HepG2 (cell line): Measurements from ENCODE around the gene RALB. TPM values are rescaled to one million over a fixed set of nuclear protein-coding genes. Genes with fewer than 3 reads are reported as not detected.

Experiments
- AHDC1 ChIP-seq: sonication (generic); formaldehyde crosslinking; IDR thresholded peaks from 2 replicates; pipeline ENCODE4 v1.5.1; 2020; ENCODE audit warnings: mild to moderate bottlenecking, missing genetic modification reagents, borderline replicate concordance
- ELF1 ChIP-seq: sonication (generic); formaldehyde crosslinking; IDR thresholded peaks from 2 replicates; pipeline ENCODE4 v1.4.0; 2020; ENCODE audit warnings: missing genetic modification reagents
- FOSL1 ChIP-seq: sonication (generic); formaldehyde crosslinking; IDR thresholded peaks from 2 replicates; pipeline ENCODE4 v1.9.0; 2021; ENCODE audit warnings: missing genetic modification reagents, borderline replicate concordance
- FOXC1 ChIP-seq: sonication (generic); formaldehyde crosslinking; IDR thresholded peaks from 2 replicates; pipeline ENCODE4 v1.8.0; 2022; ENCODE audit warnings: mild to moderate bottlenecking, missing genetic modification reagents, borderline replicate concordance
- FOXP1 ChIP-seq, 2 experiments: fragments of 450-650 bp in 1 of 2; IDR thresholded peaks; 2 replicates each; pipeline ENCODE4 v1.6.1; 2017 to 2018; ENCODE audit warnings: antibody characterized with exemption in 1 of 2
- HNF4G ChIP-seq, 2 experiments: sonication (generic) in 1 of 2; formaldehyde crosslinking in 1 of 2; IDR thresholded peaks; 2 replicates each; pipeline versions ENCODE4 v1.4.0 to v1.6.1; 2011 to 2020; ENCODE audit warnings: borderline replicate concordance in 2 of 2, low read depth in 2 of 2, mild to moderate bottlenecking in 2 of 2, low read length in 1 of 2, missing genetic modification reagents in 1 of 2, moderate library complexity in 1 of 2
- HNRNPL ChIP-seq: fragments of 200-400 bp; formaldehyde crosslinking; IDR thresholded peaks from 2 replicates; pipeline ENCODE4 v1.6.1; 2017; ENCODE audit warnings: mild to moderate bottlenecking, low read depth, low read length
- MTA3 ChIP-seq: sonication (generic); formaldehyde crosslinking; IDR thresholded peaks from 2 replicates; pipeline ENCODE4 v1.4.0; 2020; ENCODE audit warnings: missing genetic modification reagents
- MYC ChIP-seq: sonication (generic); formaldehyde crosslinking; IDR thresholded peaks from 2 replicates; pipeline ENCODE4 v1.9.0; 2021; ENCODE audit warnings: missing genetic modification reagents, borderline replicate concordance
- PHF5A ChIP-seq: IDR thresholded peaks from one replicate; pipeline ENCODE4 v1.6.1; 2018; ENCODE audit warnings: low read depth, missing genetic modification reagents; ENCODE audit not compliant: unreplicated experiment
- RELA ChIP-seq: sonication (generic); formaldehyde crosslinking; IDR thresholded peaks from 2 replicates; pipeline ENCODE4 v1.4.0; 2020; ENCODE audit warnings: missing genetic modification reagents
- SMARCC2 ChIP-seq: fragments of 450-650 bp; IDR thresholded peaks from 2 replicates; pipeline ENCODE4 v1.6.1; 2017; ENCODE audit warnings: antibody characterized with exemption, mild to moderate bottlenecking
- TAF1 ChIP-seq: sonication (generic); formaldehyde crosslinking; IDR thresholded peaks from 2 replicates; pipeline ENCODE4 v1.4.0; 2020; ENCODE audit warnings: missing genetic modification reagents
- ZFP1 ChIP-seq: IDR thresholded peaks from 2 replicates; pipeline ENCODE4 v1.6.1; 2016
- ZFX ChIP-seq: sonication (generic); formaldehyde crosslinking; IDR thresholded peaks from 2 replicates; pipeline ENCODE4 v1.4.0; 2020; ENCODE audit warnings: mild to moderate bottlenecking, low read depth, missing genetic modification reagents, moderate library complexity
- ZNF225 ChIP-seq: sonication (generic); formaldehyde crosslinking; IDR thresholded peaks from 2 replicates; pipeline ENCODE4 v1.4.0; 2020; ENCODE audit warnings: mild to moderate bottlenecking, missing genetic modification reagents
- ZNF235 ChIP-seq: sonication (generic); formaldehyde crosslinking; IDR thresholded peaks from 2 replicates; pipeline ENCODE4 v1.8.1; 2023; ENCODE audit warnings: mild to moderate bottlenecking, missing genetic modification reagents, borderline replicate concordance
- ZNF501 ChIP-seq: sonication (generic); formaldehyde crosslinking; IDR thresholded peaks from 2 replicates; pipeline ENCODE4 v1.5.1; 2020; ENCODE audit warnings: mild to moderate bottlenecking, moderate library complexity, missing genetic modification reagents
- ZNF644 ChIP-seq: IDR thresholded peaks from 2 replicates; pipeline ENCODE4 v1.6.1; 2016; ENCODE audit warnings: low read depth
- ZNF678 ChIP-seq: sonication (generic); formaldehyde crosslinking; IDR thresholded peaks from 2 replicates; pipeline ENCODE4 v1.4.0; 2020; ENCODE audit warnings: mild to moderate bottlenecking, missing genetic modification reagents
- polyA plus RNA-seq, 8 experiments: library from polyadenylated mRNA; depleted of rRNA in 3 of 8; stranded (reverse) in 7 of 8; unstranded in 1 of 8; fragments of >200 nt; fragmentation: Illumina TruSeq in 4 of 8; extraction: Trizol in 4 of 8; gene quantifications; 2 replicates each; pipeline versions ENCODE4 v1.2.1 to v1.2.3, GENCODE V29; 2011 to 2016; ENCODE audit warnings: low read depth in 4 of 8, missing spikeins in 1 of 8, mixed read lengths in 1 of 8; ENCODE audit not compliant: insufficient read depth in 1 of 8
- total RNA-seq, 5 experiments: library from RNA; depleted of rRNA; stranded (reverse); fragments of >200 nt; fragmentation: Illumina TruSeq; extraction: Trizol; gene quantifications; 2 replicates each; pipeline ENCODE4 v1.2.3, GENCODE V29; 2016; ENCODE audit warnings: low read depth in 1 of 5
- TF ChIP-seq, protein P1 (sequence below): sonication (generic); formaldehyde crosslinking; conservative IDR thresholded peaks from 2 replicates; pipeline ENCODE4 v1.8.1; 2023; ENCODE audit warnings: missing genetic modification reagents

The RALB gene
- total and polyA plus RNA-seq, 2 of the 13 experiments (the other 11 are each of a cell fraction or from before 2014, with no cell fraction given), result 37.8 to 43.2 TPM

- TF ChIP-seq HNF4G (IDR thresholded peaks at IDR 0.05; ENCODE audit: borderline replicate concordance, low read depth, low read length), result peak; percentile 78
- TF ChIP-seq HNF4G (CRISPR knock-in tag; IDR thresholded peaks at IDR 0.05; ENCODE audit: borderline replicate concordance, low read depth), result peak; percentile 79; the same call in 1 of the 2 replicates
- peak; percentile 68 for TF ChIP-seq MYC
- TF ChIP-seq, protein P1, sequence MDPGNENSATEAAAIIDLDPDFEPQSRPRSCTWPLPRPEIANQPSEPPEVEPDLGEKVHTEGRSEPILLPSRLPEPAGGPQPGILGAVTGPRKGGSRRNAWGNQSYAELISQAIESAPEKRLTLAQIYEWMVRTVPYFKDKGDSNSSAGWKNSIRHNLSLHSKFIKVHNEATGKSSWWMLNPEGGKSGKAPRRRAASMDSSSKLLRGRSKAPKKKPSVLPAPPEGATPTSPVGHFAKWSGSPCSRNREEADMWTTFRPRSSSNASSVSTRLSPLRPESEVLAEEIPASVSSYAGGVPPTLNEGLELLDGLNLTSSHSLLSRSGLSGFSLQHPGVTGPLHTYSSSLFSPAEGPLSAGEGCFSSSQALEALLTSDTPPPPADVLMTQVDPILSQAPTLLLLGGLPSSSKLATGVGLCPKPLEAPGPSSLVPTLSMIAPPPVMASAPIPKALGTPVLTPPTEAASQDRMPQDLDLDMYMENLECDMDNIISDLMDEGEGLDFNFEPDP (CRISPR knock-in tag), result no peak
- no peak for TF ChIP-seq RELA (CRISPR knock-in tag)
- peak; percentile 43; the same call in 1 of the 2 replicates for TF ChIP-seq AHDC1 (CRISPR knock-in tag)
- TF ChIP-seq PHF5A (CRISPR knock-in tag), result no peak
- TF ChIP-seq ZNF678, result 0 out of 2 replicates have a peak, but pooled peaks have one; percentile 10
- TF ChIP-seq HNRNPL, result peak; percentile 83
- peak; percentile 85; the same call in 1 of the 2 replicates for TF ChIP-seq ZNF235 (CRISPR knock-in tag)
- no peak for TF ChIP-seq MTA3
- TF ChIP-seq ZFP1 (CRISPR knock-in tag), result 0 out of 2 replicates have a peak, but pooled peaks have one; percentile 26
- no peak for TF ChIP-seq FOXP1 (IDR thresholded peaks at IDR 0.05)
- no peak for TF ChIP-seq FOXP1 (CRISPR knock-in tag; IDR thresholded peaks at IDR 0.05)
- TF ChIP-seq FOSL1, result peak; percentile 87
- 0 out of 2 replicates have a peak, but pooled peaks have one; percentile 2 for TF ChIP-seq SMARCC2
- TF ChIP-seq ZNF225 (CRISPR knock-in tag), result peak; percentile 44; the same call in 1 of the 2 replicates
- peak; percentile 46; the same call in 1 of the 2 replicates for TF ChIP-seq ZNF501 (CRISPR knock-in tag)
- peak; percentile 73; the same call in 1 of the 2 replicates for TF ChIP-seq ZNF644 (CRISPR knock-in tag)
- peak; percentile 43; the same call in 1 of the 2 replicates for TF ChIP-seq FOXC1 (CRISPR knock-in tag)
- peak; percentile 48 for TF ChIP-seq TAF1 (CRISPR knock-in tag)
- TF ChIP-seq ZFX (CRISPR knock-in tag), result no peak; the same call in 1 of the 2 replicates
- peak; percentile 55; the same call in 1 of the 2 replicates for TF ChIP-seq ELF1 (CRISPR knock-in tag)
These were observed 13.7 kb upstream of the RALB start (continued) for GRCh38 chr2:120238728-120239487.
